NCI-H1436 treated with DMSO at 0.1 percent for 48 hours (cell line): ENCODE measurements around the gene GTSE1.

Experiments used
- DNase-seq: peaks from one replicate; lab custom pipeline; 2025; lab: John Stamatoyannopoulos, UW

Gene GTSE1

DNA sequence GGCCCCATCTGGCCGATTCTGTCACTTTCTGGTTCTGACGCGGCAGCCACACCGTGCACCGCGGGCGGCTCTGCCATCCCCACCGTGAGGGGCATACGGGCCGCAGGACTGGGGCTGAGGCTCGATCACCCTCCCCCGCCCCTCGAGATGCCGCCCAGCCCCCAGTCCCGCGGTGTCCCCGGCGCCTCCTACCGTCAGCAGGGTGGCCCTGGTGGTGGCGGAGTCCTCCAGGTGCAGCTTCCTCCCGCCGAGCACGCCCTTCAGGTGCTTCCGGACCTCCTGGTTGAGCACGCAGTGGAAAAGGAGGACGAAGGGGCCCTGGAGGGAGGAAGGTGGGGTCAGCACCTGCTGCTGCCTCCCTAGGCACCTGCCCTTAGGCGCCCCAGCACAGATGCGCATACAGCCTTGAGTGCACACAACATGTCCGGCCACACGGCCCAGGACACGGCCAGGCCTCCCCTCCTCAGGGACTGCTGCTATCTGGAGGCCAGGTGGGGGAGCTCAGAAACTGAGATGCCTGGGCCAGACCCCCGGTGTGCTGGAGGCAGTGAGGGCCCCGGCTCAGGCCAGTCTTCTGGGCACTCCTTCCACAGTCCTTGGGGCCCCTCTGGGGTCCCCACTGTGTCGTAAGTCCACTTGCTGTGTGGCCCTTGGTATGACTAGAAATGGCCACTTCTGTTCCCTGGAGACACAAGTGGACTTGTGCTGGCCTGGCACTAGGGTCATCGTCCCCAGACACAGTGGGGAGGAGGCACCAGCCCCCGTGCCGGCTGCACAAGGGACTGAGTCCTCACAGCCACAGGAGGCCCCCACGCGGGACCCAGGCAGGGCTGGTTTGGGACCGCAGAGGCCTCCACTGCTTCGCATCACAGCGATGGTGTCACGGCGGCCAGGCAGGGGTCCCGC lies 70.4 kb downstream of the GTSE1 start:
- DNase-seq: no peak

GRCh38 chr22:46367707-46368191 lies 71.1 kb downstream of the GTSE1 start:
- DNase-seq: no peak

- DNase-seq: no peak
Measured at GRCh38 chr22:46368422-46368821, 71.8 kb downstream of the GTSE1 start.

DNA sequence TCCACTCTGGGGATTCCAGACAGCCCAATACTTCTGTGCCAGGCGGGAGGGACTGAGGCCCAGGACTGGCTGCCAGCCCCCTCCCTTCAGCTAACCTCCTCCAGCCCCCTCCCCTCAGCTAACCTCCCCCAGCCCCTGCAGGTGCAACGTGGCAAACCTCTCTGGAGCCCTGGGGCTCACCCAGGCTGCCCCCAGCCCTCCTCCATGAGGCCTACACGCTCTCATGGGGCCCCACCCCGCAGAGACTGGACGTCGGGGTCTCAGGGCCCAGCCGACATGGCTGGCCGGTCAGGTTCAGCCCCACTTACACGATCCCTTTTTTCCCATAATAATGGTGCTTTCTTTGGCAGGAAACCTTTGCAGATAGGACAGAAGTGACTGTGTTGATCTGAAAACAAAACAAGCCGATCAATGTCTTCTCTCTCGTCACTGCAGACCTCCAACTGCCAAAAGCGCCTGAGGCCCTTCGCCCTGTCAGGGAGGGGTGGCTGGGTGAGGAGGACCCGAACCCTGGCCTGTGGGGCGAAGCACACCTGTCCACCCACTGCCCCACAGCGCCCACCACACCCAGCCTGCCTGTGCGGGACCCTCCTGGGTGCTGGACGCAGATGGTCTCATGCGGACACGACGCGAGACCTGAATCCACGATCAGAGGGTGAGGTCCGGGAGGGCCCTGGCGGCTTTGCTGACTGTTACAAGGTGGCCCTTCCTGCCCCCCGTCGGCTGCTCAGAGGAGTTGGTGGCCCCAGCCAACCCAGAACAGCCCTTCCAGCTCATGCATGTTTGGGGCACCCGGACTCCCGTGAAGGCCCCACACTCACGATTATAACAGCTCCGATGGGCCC lies 72.4 kb downstream of the GTSE1 start:
- DNase-seq: no peak

DNA sequence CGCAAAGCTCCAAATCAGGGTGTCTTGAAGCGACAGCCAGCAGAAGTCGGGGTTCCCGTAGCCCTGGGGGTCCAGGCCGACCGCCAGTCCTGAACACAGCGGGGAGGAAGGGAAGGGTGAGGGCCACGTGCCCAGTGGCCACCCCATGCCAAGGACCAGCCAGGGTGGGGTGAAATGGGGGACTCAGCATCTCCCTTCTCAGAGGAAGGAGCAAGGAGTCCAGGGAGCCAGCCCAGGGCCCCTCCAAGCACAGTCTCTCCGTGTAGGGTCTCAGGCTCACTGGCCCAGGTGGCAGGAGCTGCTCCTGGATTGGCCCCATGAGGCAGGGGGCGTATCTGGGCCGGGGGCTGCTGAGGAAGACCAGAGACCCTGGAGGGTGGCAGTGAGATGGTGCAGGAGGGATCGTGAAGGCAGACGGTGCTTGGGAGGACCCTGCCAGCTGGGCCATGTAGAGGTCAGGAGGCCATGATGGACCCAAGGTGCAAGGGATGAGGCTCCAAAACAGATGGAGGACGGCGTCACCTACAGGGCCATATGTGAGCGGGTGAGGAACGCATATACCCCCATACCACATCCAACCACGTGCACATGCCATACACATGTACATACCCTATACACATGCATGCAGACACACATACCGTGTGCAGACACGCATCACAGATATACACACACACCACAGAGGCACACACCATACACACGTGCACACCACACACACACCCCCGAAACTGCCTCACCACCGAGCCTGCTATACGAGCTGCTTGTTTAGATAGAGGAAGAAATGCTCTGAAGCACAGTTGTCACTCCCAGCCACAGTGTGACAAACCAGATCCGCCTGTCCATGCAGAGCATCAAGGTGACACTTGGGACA lies 73.3 kb downstream of the GTSE1 start:
- no peak for DNase-seq

- no peak for DNase-seq
Measured at GRCh38 chr22:46370584-46371291, 74.1 kb downstream of the GTSE1 start.

DNA sequence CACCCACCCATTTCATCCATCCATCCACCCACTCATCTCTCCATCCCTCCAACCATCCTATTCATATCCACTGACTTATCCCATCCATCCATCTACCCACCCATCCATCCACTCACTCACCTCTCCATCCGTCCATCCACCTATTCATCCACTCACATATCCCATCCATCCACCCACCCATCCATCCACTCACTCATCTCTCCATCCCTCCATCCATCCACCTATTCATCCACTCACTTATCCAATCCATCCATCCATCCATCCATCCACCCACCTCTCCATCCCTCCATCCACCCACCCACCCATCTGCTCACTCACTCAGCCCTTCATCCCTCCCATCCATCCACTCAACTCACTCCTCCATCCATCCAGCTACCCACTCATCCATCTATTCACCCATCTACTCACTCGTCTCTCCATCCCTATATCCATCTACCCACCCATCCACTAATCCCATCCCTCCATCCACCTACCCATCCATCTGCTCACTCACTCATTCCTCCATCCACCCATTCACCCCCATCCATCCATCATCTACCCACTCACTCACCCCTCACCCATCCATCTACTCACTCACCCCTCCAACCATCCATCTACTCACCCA lies 75.1 kb downstream of the GTSE1 start:
- DNase-seq: no peak

- DNase-seq: no peak
Measured at GRCh38 chr22:46372686-46373085, 76.0 kb downstream of the GTSE1 start.

GRCh38 chr22:46373159-46373558 lies 76.5 kb downstream of the GTSE1 start:
- no peak for DNase-seq

DNA sequence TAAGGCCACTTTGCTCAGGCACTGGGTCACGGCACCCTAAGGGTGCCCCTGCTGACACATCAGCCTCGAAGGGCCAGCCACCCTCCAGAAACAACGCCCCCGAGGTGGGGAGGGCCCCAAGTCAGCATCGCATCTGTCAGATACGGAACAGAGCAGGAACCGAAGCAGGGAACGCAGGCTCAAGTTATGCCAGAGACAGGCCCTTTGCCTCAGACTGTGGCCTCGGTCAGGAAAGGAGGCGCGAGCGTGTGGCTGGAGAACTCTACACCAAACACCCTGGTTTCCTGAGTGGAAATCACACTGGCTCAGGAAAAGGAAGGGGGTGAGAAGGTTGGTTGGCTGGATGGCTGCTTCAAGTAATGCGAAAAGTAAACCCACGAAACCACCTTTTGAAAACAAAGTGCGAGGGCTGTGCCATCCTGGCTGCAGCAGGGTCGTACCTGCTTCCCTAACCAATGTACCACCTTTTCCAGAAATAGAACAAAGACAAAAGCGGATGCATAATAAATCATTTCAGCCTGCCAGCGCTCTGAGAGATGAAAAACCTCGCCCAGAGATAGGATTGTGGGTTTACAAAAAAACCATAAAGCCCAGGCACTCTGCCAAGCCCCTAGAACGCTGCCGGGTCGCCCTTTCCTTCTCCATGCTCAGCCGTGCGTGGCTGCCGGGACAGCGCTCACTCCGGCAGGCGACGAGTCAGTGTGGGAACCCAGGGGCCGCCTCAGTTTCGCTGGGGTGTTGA lies 77.4 kb downstream of the GTSE1 start:
- DNase-seq: no peak

DNA sequence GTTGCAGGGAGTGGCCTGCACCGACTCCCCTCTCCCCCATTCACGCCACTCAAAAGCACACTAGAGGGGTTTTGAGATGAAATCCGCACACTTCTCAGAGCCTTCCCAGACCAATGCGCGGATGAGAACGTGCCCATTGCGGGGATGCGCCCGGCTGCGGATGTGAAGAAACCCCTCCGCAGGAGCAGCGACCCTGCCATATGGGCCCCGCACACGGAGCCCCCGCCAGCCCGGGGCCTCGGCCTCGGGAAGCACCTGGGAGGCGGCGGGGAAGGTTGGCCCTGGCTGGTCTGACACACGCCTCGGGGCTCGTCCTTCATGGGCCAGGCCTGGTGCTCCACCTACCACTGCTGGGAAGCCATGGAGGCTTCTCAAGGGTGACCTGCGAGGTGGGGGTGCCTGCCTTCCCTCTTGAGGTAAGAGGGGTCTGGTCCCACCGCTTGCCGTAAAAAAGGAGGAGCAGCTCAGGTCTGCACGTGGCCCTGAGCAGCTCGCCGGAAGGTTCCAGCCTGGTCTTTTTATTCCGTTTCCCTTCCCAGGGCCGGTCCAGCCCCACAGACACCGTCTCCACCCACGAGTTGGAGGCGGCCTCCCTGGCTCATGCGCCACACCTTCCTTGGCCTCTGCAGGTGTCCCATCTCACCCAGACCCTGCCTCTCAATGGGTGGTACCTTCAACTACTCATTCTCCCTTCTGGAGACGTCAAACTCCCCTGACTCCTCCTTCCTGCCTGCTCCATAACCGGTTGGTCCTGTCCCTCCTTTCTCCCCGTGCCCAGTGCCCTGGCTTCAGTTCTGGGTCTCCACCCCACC lies 78.2 kb downstream of the GTSE1 start:
- DNase-seq: no peak

GRCh38 chr22:46376111-46376510 lies 79.4 kb downstream of the GTSE1 start:
- DNase-seq: no peak

GRCh38 chr22:46376908-46377524 lies 80.3 kb downstream of the GTSE1 start:
- DNase-seq: no peak

DNA sequence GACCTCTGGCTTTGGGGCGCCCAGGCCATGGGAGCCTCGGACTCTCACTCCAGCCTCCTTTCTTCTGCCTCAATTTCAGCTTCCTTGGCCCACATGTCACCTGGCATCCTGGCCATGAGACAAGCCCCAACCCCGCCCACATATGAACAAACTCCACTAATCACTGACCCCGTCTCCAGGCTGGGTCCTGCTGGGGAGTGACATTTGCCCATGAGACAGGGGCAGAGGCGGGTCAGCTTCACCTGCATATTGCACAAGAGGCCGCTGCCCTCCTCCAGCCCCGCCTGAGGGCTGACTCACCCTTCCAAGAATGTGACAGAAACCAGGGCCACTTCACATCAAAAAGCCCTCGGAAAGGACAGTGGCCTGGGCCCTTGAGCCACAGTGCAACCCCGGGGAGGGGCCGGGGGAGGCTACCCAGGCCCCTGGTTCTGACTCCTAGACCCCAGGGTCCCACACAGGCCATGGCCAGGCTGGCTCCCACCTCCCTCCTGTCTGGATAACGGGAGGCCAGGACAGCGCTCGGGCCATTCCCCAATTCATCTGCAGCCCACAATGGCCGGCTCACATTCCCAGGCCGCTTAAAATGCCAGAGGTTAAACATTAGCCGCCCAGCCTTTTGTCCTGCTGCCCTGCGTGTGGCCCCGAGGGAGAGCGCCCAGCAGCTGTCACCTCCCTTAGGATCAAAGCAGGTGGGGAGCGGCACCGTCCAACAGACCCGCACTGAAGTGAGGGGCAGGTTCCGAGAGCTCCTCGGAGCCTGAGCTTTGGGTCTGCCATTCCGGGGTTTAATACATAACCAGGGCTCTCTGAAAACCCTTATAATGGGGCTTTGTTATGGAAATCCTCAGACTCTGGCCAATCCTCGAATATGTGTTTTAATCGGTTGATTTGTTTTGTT lies 81.1 kb downstream of the GTSE1 start:
- no peak for DNase-seq

- DNase-seq: no peak
Measured at GRCh38 chr22:46378426-46379065, 81.9 kb downstream of the GTSE1 start.

DNA sequence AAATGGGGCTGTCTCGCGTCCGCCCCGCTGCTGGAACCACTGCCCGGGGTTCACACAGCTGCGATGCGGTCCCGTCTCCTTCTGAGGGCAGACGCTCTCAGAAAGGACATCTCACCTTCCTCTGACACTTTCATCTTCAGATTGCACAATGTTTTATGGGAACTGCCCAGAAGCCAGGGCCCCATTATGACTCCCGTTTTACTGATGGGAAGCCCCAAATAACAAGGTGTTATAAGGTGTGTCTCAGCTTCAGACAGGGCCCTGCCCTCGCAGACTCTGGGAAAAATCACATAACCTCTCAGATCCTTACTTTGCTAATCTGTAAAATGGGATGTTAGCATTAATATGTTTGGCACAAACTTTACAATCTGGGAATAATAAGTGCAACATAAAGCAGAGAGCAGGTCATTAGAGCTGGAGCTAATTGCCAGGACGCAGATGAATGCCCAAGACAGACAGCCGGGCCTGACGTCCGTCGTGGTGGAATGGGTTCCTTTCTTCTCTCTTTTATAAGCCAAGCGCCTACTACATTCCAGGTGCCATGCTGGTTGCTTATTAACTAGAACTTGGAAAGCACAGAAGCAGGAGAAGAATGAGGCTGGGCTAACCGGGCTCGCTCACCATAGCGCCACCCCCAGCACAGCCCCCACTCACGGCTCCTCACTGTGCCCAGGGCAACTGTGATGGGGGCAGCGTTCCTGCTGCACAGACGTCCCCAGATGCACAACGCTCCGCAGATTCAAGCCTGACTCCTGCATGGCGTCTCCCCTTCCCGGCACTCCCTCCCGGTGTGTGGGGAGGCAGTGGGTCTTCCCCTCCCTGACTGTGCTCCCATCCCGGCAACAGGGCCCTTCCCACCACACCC lies 82.6 kb downstream of the GTSE1 start:
- no peak for DNase-seq
